GM12801 (cell line): ENCODE results near the gene YDJC.

ENCODE experiments used
- CTCF ChIP-seq: IDR thresholded peaks from one replicate; pipeline ENCODE4 v1.5.1; 2011; ENCODE audit warnings: control low read depth; ENCODE audit not compliant: insufficient read length; ENCODE audit errors: extremely low read depth

YDJC gene

GRCh38 chr22:21632237-21632895, 2.5 kb upstream of the YDJC start, which contains the start of gene CCDC116:
CCDC116 (plus strand) TSS chr22:21632760; CDS start chr22:21633182, 422 bp downstream.
- no peak for TF ChIP-seq CTCF

DNA sequence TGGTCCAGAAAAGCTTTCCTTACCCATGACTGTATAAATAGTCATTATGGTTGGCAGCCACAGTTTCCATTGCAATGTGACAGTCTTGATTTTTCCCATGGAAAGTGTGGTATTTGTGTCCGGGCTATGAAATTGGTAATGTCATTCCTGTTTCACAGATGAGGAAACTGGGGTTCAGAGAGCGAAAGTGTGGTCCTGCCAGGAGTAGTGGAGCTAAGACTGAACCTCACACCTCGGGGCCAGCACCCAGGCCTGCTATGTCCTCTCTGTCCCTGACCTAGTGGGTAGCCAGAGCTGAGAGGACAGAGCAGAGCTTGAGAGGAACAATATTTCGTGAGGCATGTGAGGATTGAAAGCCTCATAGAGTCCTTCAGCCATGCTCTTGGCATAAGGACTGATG, 1.2 kb upstream of the YDJC start:
- TF ChIP-seq CTCF, result no peak

GRCh38 chr22:21628386-21629254, 1.2 kb downstream of the YDJC start:
- TF ChIP-seq CTCF, result no peak

DNA sequence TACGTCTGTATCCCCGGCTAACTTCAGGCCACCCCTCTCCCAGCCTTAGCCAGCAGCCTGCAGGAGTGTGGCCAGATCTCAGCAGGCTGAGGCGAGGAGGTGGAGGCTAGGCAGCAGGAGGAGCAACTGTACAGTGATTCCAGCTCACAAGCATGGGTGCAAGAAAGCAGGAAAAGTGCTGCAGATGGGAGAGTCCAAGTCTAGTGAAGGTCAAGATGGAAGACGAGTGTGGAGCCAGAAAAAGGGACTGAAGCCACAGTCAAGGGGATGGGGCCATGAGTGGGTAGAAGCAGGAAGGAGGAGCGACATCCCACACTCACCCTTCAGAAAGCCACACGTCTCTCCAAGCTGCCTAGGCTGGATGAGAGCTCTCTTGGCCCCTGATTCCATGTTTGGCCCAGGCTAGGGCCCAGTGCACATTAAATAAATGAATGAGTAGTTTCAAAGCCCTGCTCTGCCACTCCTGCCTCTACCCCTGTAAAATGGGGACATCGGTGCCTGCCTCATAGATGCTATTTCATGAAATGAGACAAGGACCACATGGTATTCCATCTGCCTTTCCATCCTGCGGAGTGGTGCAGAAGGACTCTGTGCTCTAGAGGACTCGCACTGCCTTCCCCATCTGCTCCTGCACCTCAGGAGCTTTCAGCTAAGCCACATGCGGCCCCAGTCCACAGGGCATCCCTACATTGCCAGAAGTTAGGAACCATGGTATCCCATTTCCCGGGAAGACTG, 2.9 kb downstream of the YDJC start:
- TF ChIP-seq CTCF, result no peak

DNA sequence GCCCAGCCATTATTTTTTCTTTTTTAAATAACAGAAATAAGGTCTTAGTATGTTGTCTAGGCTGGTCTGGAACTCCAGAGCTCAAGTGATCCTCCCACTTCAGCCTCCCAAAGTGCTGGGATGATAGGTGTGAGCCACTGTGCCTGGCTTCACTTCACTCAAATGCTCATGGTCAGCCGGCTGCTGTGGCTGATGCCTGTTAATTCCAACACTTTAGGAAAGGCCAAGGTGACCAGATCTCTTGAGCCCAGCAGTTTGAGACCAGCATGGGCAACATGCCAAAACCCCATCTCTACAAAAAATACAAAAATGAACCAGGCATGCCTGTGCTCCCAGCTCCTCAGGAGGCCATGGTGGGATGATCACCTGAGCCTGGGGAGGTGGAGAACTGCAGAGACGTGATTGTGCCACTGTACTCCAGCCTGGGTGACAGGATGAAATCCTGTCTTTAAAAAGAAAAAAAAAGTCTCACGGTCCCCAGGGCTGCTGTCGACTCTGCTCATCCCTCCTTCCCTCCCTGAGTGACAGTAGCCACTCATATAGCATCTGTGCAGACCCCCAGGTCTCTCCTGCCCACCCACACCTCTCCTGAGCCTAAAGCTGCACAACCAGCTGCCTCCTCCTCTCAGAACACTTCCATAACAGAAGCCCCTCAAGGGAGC, 3.6 kb downstream of the YDJC start:
- no peak for TF ChIP-seq CTCF

DNA sequence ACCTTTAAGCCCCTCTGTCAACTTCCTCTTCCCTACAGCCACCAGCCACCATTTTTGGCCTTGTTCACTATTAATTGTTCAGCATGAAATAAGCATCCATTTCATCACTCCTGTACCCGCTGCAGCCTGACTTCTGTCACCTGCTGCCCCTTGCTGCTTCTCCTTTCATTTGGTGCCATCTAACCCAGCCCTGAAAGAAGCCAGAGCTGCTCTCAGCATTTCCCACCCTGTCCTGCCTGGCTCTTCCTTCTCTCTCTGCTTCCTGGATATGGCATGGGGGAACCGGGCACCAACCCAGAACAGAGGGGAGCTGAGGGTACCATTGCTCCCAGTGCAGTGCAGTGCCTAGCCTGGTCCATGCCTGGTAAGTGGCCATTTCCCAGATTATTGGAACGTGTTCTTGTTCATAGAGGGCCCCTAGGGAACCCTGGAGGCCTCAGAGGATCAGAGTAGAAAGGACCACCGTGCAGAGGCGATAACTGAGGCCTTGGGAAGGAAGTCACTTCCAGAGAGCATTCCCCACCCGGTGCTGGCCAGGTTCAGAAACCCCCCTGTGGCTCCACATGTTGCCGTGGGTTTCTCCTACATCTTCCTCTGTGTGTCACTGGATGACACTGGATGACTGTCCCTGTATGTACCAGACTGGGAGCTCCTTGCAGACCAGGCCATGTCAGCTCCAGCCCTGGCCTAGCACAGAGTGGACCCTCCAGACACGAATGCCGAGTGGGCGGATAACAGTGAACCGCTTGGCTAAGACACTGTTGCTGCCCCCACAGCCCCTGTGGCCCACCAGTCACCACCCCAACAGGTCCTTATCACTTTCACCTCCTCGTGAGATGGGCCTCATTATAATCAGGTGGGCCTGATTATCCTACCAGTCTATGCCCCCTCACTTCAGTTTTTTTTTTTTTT, 4.7 kb downstream of the YDJC start:
- no peak for TF ChIP-seq CTCF
